Measurements from ENCODE around the gene GHDC. TPM values are rescaled to one million over a fixed set of nuclear protein-coding genes. Genes with fewer than 3 reads are reported as not detected.

Gene GHDC
- total RNA-seq, 1 experiment from 2014 or later = 8.9 TPM

DNA sequence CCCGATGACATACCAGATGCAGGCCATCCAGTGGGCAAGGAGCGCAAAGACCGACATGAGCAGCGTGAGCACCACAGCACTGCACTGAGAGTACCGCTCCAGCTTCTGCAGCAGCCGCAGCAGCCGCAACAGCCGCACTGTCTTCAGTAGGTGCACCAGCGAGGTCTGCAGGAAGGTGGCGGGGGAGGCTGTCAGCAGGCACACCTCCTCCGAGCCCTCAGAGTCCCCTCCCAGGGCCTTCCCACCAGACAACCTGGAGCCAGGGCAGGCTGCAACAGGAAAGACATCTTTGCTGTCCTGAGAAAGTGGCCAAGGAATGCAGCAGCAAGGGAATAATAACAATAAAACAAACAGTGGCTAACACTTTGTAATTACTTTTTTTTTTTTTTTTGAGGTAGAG lies 22.5 kb downstream of the GHDC start:
- no peaks in the 10 kb centered on the region for H3K36me3 Mint-ChIP-seq (ENCODE audit: insufficient read depth, unreplicated experiment)
- peaks cover 46% of the 10 kb centered on the region for H3K27me3 Mint-ChIP-seq (ENCODE audit: insufficient read depth, unreplicated experiment)
- POLR2A ChIA-PET = interaction anchor here (0.6 to 0.9 kb wide), 2 partner anchors 18 to 437 kb away, joined by 3 read pairs; no protein-coding TSS in a partner anchor
- no peak for DNase-seq (ENCODE audit: unreplicated experiment)
- no peaks in the 10 kb centered on the region for H3K4me1 Mint-ChIP-seq (ENCODE audit: insufficient read depth, unreplicated experiment)
- intact Hi-C loops (cut with micrococcal nuclease) = no loop called here
- CTCF ChIA-PET = no interaction called here
- no peak overlapping the region for H3K4me3 Mint-ChIP-seq (ENCODE audit: unreplicated experiment)
- TF ChIP-seq, protein P1, sequence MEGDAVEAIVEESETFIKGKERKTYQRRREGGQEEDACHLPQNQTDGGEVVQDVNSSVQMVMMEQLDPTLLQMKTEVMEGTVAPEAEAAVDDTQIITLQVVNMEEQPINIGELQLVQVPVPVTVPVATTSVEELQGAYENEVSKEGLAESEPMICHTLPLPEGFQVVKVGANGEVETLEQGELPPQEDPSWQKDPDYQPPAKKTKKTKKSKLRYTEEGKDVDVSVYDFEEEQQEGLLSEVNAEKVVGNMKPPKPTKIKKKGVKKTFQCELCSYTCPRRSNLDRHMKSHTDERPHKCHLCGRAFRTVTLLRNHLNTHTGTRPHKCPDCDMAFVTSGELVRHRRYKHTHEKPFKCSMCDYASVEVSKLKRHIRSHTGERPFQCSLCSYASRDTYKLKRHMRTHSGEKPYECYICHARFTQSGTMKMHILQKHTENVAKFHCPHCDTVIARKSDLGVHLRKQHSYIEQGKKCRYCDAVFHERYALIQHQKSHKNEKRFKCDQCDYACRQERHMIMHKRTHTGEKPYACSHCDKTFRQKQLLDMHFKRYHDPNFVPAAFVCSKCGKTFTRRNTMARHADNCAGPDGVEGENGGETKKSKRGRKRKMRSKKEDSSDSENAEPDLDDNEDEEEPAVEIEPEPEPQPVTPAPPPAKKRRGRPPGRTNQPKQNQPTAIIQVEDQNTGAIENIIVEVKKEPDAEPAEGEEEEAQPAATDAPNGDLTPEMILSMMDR (IDR thresholded peaks at IDR 0.05; ENCODE audit: unreplicated experiment) = no peak
- H3K9me3 Mint-ChIP-seq (ENCODE audit: unreplicated experiment) = no peaks in the 10 kb centered on the region
- H3K27ac Mint-ChIP-seq (ENCODE audit: low read depth, unreplicated experiment) = no peak overlapping the region
- no TSS peak for BruUV-seq (replicated peaks)

GRCh38 chr17:42169351-42169750 lies 24.9 kb downstream of the GHDC start:
- no peaks in the 10 kb centered on the region for H3K9me3 Mint-ChIP-seq (ENCODE audit: unreplicated experiment)
- H3K27me3 Mint-ChIP-seq (ENCODE audit: insufficient read depth, unreplicated experiment) = peaks cover 29% of the 10 kb centered on the region
- DNase-seq (ENCODE audit: unreplicated experiment) = no peak
- intact Hi-C loops (cut with micrococcal nuclease) = no loop called here
- TF ChIP-seq, protein P1 (IDR thresholded peaks at IDR 0.05; ENCODE audit: unreplicated experiment) = no peak
- no peak overlapping the region for H3K4me3 Mint-ChIP-seq (ENCODE audit: unreplicated experiment)
- H3K27ac Mint-ChIP-seq (ENCODE audit: low read depth, unreplicated experiment) = no peak overlapping the region
- no peaks in the 10 kb centered on the region for H3K4me1 Mint-ChIP-seq (ENCODE audit: insufficient read depth, unreplicated experiment)
- BruUV-seq (replicated peaks) = no TSS peak
- ChIA-PET CTCF (no interaction called here), POLR2A (no interaction called here)
- H3K36me3 Mint-ChIP-seq (ENCODE audit: insufficient read depth, unreplicated experiment) = no peaks in the 10 kb centered on the region

DNA sequence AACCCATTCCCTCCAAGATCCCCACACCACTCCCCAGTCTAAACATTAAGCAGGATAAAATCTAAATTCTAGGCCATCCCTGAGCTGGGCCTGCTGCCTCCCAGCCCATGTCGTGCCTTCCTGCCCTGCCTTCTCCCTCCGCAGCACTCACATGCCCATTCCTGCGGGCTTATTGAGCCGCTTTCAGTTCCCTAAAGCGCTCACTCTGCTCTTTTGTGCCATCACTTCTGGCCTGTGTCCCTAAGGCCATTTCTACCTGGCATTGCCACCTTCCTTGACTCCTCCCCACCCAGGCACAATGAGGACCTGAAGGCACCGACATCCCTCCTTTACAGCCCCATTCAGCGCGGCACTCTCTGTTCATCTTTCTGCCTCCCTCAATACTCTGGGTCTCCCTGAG lies 26.5 kb downstream of the GHDC start:
- intact Hi-C loops (cut with micrococcal nuclease) = no loop called here
- H3K4me1 Mint-ChIP-seq (ENCODE audit: insufficient read depth, unreplicated experiment) = no peaks in the 10 kb centered on the region
- no TSS peak for BruUV-seq (replicated peaks)
- POLR2A ChIA-PET = no interaction called here
- no peaks in the 10 kb centered on the region for H3K36me3 Mint-ChIP-seq (ENCODE audit: insufficient read depth, unreplicated experiment)
- peaks cover 22% of the 10 kb centered on the region for H3K27me3 Mint-ChIP-seq (ENCODE audit: insufficient read depth, unreplicated experiment)
- CTCF ChIA-PET = interaction anchor here (0.6 kb wide), 2 partner anchors 107 to 218 kb away, joined by 3 to 4 read pairs; no protein-coding TSS in a partner anchor
- TF ChIP-seq, protein P1 (IDR thresholded peaks at IDR 0.05; ENCODE audit: unreplicated experiment) = no peak
- no peak overlapping the region for H3K27ac Mint-ChIP-seq (ENCODE audit: low read depth, unreplicated experiment)
- no peaks in the 10 kb centered on the region for H3K9me3 Mint-ChIP-seq (ENCODE audit: unreplicated experiment)
- DNase-seq (ENCODE audit: unreplicated experiment) = no peak
- no peak overlapping the region for H3K4me3 Mint-ChIP-seq (ENCODE audit: unreplicated experiment)

- DNase-seq (ENCODE audit: unreplicated experiment) = no peak
- TF ChIP-seq, protein P1 (IDR thresholded peaks at IDR 0.05; ENCODE audit: unreplicated experiment) = no peak
- no peak overlapping the region for H3K27ac Mint-ChIP-seq (ENCODE audit: low read depth, unreplicated experiment)
- POLR2A ChIA-PET = no interaction called here
- BruUV-seq (replicated peaks) = no TSS peak
- no peak overlapping the region for H3K4me3 Mint-ChIP-seq (ENCODE audit: unreplicated experiment)
- H3K9me3 Mint-ChIP-seq (ENCODE audit: unreplicated experiment) = no peaks in the 10 kb centered on the region
- no peaks in the 10 kb centered on the region for H3K4me1 Mint-ChIP-seq (ENCODE audit: insufficient read depth, unreplicated experiment)
- peaks cover 12% of the 10 kb centered on the region for H3K27me3 Mint-ChIP-seq (ENCODE audit: insufficient read depth, unreplicated experiment)
- intact Hi-C loops (cut with micrococcal nuclease) = no loop called here
- CTCF ChIA-PET = no interaction called here
- H3K36me3 Mint-ChIP-seq (ENCODE audit: insufficient read depth, unreplicated experiment) = no peaks in the 10 kb centered on the region
Measured at GRCh38 chr17:42166196-42166763, 28.0 kb downstream of the GHDC start.

Measured in MCF 10A (cell line).